ENCODE results near the gene C4orf36. TPM values are rescaled to one million over a fixed set of nuclear protein-coding genes. Genes with fewer than 3 reads are reported as not detected.

C4orf36 gene
- total and polyA plus RNA-seq, 2 of the 8 experiments (the other 6 are each of a cell fraction or from before 2014, with no cell fraction given) = 1.2 to 1.5 TPM

DNA sequence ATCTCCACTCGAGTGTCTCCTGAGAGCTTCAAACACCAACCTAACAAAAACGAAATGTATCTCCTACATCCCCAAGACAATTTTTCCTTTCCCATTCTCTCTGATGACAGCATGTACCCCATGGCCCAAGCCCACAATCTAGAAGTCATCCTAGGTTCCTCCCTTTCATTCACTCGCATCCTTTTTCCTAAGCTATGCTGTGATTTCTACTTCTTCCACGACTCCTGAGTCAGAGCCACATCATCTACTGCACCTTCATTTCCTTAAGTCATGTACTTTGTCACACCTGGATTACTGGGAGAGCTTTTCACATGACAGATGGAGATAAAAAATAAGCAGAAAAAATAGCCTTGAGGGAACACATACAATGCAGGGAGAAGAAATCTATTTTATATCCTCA lies 20.1 kb downstream of the C4orf36 start (continued):
- TF ChIP-seq RAD21 (IDR thresholded peaks at IDR 0.05 in 1 of 2, conservative IDR thresholded peaks at IDR 0.05 in 1 of 2; ENCODE audit: low read depth in 2 of 2, low read length in 2 of 2) (no peak), SP1 (IDR thresholded peaks at IDR 0.05; ENCODE audit: low read depth, low read length) (no peak), POLR2A (IDR thresholded peaks at IDR 0.05; ENCODE audit: control extremely low read depth in 1 of 2, low read depth in 2 of 2, low read length in 2 of 2) (no peak), MAFK (IDR thresholded peaks at IDR 0.05; ENCODE audit: low read depth, low read length) (no peak), CHD1 (IDR thresholded peaks at IDR 0.05; ENCODE audit: low read depth, low read length) (no peak), EZH2 (IDR thresholded peaks at IDR 0.05; ENCODE audit: low read depth, low read length, severe bottlenecking) (no peak)

Data from H1 (cell line).